Tongue (tissue), 2 donors: ENCODE data around the gene FCER1G. TPM values are rescaled to one million over a fixed set of nuclear protein-coding genes. Genes with fewer than 3 reads are reported as not detected.
A peak's percentile ranks its signal among the peaks of the same experiment; 100 is the strongest.

Source experiments
- DNase-seq: peaks from one replicate; pipeline ENCODE4 v3.0.0-alpha.2; 2015
- total RNA-seq: library from RNA; depleted of rRNA; stranded (reverse); fragments of >200 nt; gene quantifications from one replicate; pipeline ENCODE4 v1.2.3, GENCODE V29; 2014

Gene FCER1G
- total RNA-seq, 1 donor from 2014 or later: 4.4 TPM

DNA sequence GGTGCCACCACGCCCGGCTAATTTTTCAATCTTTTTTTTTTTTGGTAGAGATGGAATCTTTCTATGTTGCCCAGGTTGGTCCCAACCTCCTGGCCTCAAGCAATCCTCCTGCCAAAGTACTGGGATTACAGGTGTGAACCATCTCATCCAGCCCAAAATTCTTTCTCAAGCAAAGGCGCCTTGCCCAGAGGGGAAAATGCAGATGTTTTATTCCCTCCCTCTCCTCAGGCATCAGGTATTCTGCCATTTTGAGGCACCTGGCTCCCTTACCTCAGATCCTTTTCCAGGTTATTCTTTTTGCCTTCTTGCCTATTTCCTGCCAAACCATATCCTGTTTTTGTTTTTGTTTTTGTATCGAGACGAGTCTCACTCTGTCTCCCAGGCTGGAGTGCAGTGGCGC lies 26.7 kb upstream of the FCER1G start:
- no peak for DNase-seq

DNA sequence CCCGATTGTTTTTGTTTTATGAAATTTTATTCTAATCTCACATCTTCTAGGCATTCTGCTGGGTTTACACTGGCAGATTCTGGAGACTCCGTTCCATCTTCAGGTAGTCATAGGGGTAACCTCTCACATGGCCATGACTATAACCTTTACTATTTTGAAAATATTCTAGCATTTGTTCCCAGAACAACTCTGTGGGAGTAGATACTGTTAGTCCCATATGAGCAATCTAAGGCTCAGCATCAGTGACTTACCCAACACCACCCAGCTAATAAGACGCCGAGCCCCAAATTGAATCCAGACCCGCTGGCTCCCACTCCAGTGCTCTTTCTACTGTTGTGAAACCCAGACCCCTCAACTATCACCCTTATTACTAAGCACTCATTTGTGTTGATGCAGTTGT lies 26.1 kb upstream of the FCER1G start:
- no peak for DNase-seq

DNA sequence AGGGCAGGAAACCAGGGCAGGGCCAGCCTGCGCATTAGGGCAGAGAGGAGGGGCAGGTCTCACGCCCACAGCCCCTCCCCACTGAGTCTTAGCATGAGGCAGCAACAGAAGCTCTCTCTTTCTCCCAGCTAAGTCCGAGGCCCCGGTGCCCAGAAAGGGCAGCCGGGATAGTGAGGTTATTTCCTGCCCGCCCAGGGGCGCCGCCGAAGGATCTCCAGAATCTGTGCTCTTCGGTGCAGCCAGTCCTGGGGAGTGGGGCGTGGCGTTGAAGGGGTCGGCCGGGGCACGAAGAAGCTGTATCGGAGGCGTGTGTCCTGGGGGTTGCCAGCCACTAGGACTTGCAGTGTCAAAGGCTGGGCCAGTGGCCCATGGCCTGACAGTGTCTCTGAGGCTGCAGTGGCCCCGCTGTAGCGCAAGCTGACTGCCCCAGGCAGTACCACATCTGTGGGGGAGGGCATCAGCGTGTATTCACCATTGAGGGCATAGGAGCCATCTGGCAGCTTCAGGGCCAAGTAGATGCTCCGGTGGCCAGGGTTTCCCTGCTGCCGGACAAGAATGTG lies 24.1 kb upstream of the FCER1G start:
- DNase-seq: no peak

DNA sequence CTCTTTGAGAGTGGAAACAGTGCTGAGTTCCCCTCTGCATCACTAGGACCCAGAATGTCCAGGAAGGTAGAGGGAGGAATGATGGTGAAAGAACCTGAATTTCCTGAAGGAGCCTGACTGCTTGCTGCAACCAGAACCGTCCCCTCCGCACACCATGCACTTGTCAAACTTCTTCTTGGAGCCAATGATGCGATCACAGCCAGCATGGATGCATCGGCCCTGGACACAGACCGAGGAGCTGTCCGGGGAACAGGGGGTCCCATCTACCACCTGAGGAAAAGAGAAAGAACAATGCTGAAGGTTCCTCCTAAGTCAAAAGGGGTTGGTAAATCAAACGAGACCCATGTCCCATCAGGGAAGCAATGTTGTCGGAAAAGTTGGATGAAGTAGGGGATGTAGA lies 23.1 kb upstream of the FCER1G start:
- DNase-seq: no peak

DNA sequence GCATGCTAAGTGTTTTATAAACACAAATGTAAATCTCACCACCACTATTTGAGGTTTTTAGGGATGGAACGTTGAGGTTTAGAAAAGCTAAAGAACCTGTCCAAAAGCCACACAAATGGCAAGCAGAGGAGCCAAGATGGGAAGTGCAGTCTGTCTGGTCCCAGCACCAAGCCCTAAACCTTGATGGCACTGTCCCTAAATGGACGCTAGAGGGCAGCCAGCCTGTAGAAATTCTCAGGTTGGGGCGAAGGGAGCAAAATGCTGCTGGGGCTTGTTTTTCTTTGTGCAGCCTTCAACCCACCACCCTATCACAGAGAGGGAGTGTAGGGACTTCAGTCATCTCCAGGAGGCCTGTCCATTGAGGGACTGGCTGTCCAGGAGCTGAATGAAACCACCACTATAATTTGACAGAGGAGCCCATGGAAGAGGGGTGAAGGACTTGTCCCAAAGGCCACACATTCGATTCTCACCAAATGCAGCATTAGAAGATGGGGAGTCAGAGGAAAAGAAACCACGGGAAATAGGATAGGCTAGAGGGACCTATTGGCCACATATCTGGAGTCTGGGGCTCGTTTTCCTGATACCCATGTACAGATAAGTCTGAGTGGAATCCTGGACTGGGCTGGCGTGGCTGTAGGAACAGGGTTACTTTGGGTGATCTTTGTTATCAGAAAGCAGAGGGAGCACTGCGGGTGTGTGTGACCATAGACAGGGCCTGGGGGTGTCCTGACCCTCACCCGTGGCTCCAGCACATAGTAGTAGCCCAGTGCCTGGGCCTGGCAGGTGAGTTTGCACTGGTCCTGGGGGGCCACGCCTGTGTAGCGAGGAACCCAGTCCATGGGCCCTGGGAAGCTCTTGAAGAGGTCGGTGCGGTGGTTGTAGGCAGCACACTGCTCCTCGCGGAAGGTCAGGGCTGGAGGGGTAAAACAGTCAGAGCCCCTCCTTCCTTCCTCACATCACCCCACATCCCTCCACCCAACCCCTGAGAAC lies 22.3 kb upstream of the FCER1G start:
- peak; percentile 87 for DNase-seq

DNA sequence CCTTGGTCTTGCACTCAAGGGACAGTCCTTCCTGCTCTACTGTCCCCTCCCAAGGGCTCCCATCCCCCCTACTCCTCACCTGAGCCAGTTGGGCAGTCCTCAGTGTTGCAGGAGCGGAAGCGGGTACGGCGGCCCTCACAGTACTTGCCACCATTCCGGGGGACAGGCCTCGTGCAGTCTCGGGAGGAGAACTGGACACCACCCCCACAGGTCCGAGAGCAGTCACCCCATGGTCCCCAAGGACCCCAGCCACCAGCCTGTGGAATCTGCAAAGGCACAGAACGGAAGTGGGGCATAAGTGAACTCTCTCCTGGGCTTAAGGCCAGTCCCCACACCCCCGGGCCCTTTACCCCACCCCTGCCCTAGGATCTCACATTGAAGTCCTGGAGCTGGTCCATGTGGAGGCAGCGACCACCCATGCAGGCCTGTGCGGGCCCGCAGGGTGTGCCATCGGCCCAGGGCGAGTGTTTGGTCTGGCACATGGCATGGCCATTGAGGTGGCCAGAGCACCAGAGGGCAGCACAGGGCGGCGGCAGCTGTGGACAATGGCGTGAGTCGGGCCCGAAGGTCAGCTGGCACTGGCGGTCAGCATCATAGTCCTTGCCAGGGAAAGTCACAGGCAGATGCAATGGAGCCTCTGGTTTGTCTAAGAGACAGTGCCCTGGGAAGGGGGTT lies 21.4 kb upstream of the FCER1G start:
- DNase-seq: no peak

DNA sequence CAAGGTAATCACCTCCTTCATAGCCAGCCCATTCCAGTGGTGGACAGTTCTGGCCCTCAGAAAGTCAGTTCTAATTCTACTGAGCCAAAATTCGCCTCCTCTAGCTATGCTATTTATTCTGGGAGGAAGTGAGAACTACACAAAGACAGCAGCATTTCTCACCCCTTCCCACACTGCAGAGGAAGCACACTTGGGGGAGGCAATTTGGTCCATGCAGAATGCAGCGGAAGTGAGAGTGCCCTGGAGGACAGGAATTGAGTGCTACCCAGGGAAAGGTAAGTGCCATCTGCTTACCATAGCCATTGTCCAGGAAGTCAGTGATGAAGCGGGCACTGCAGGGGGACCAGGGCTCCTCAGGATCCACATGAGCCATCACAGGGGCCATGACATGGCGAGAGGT lies 19.9 kb upstream of the FCER1G start:
- no peak for DNase-seq

DNA sequence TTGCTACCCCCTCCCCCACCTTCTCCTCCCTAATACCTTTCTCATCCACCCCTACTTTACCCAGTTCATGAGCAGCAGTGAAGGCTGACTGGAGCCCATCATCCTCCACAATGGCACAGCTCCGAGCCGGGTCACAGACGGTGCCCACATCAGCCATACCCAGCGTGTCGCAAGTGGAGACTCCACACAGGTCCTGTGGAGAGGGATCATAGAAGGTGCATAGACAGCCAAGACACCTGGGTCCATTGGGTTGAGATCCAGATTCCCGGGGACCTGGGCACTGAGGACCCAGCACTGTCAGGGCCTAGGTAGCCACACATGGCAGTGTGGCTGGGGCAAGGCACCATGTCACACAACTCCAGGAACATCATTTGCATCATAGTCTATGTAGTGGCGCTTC lies 19.0 kb upstream of the FCER1G start:
- DNase-seq: no peak

DNA sequence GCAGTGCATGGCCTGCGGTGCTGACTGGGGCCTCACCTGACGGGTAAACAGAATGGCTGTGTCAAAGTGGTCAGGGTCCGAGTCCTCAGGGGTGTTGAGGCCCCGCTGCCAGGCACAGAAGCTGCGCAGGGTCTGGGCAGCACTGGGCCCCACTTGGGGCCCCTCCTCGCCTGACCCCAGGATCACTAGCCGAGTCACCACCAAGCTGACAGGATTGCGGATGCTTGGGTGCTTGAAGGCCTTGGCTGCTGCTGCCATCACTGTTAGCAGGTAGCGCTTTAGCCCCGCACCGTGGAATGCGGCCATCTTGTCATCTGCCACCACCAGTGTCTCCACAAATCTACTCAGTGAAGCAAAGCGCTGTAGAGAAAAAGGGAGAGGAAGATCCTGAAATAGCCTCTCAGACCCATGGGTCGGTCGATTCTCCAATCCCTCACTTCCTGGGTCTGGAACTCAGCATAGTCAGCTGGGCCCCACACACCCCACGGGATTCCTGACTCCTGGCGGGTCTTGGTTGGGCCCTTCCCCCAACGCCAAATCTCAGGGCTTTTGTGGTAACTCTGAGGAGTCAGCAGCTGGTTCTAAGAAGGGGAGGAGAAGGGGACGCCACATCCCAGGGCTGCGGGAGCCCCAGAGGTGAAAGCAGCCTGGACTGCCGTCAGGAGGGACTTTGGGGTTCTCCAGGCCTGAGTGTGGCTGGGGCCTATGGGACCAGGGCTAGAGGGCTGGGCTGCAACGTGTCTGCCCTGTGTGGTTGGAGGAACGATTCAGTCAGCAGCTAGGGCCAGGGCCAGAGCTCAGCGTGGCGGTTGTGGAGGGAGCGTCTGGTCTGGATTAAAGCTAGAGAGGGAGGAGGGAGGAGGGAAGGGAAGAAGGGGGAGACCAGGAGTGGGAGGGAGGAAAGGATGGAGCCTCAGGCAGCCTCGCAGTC lies 18.3 kb upstream of the FCER1G start:
- DNase-seq: peak; percentile 86

DNA sequence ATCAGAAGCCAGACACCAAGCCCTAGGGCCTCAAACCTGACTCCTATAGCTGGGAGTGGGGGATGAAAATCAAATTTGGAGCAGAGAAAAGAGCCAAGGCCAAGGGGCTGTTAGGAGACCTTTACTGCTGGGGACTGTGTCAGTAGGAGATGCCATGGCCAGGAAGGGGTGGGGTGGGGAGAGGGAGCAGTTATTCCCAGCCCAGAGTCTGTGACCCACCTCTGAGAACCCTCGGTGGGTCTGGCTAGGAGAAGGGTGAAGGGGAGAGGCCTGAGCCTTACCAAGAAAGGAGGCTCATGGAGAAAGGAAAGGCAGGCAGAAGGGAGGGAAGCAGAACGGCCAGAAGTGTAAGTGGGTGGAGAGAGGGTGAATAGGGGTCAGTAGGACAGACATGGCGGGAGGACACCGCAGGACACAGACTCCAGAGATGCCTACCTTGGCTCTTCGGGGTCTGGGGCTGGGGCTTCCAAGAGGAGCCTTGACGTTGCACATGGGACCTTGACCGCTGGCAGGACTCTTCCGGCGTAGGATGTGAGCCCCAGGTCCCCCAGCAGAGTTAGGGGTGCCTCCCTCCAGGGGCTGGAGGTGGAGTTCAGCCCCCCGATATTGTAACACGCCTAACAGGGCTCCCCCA lies 17.4 kb upstream of the FCER1G start:
- DNase-seq: no peak

DNA sequence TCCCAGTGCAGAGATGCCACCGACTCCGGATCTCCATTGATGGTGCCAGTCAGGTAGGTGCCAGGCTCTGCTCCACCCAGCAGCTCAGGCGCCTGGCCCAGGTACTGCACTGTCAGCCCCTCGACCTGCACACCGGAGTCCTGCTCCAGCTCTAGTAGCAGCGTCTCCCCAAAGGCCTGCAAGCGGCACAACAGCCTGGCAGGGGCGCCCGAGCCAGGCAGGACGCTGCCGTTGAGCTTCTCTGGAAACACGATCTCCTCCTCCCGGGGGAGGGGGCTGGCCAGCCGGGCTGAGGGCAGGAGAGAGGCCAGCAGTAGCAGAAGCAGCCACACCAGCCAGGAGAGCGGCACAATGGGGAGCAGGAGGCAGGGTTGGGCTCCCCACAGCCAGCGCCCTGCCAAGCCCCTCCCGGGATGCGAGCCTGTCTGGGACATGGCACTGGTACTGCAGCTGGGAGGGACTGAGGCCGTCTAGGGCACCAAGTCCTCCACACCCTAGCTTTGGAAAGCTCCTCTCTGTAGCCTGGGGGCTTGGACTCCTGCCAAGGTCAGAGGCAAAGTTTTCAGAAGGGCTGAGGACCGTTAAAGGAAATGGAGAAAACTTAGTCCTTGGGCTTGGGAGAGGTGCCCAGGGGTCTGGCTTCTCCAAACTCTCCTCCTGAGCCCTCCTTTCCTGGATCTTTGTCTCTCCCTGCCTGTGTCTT lies 16.8 kb upstream of the FCER1G start:
- peak; percentile 80 for DNase-seq

DNA sequence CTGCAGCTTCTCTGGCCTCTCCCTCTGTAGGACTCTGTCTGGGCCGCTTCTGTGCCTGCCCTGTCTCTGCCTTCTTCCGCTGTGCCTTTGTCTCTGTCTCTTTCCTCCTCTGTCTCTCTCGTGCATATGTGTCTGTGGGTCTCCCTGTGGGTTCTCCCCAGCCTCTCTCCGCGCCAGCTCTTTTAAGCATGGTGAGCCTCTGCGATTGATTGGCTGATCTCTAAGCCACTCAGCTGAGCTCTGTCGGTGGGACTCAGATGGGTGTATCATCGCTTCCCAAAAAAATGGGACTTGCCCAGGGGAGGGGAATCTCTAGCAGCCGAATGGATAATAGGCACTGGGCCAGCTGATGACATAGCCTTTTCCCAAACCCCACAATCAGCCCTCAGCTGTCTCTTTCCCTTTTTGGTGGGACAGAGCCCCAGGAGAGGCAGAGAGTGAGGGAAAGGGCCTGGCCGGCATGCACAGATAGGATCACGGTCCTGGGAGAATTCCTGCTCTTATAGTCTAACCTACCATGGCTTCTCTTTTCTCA lies 16.1 kb upstream of the FCER1G start, which contains the start of gene ADAMTS4:
Gene ADAMTS4 (minus strand): TSS at position 158 of the 535 bp plus-strand sequence. CDS start 427 bp downstream, outside the sequence.
- DNase-seq: peak; percentile 89

DNA sequence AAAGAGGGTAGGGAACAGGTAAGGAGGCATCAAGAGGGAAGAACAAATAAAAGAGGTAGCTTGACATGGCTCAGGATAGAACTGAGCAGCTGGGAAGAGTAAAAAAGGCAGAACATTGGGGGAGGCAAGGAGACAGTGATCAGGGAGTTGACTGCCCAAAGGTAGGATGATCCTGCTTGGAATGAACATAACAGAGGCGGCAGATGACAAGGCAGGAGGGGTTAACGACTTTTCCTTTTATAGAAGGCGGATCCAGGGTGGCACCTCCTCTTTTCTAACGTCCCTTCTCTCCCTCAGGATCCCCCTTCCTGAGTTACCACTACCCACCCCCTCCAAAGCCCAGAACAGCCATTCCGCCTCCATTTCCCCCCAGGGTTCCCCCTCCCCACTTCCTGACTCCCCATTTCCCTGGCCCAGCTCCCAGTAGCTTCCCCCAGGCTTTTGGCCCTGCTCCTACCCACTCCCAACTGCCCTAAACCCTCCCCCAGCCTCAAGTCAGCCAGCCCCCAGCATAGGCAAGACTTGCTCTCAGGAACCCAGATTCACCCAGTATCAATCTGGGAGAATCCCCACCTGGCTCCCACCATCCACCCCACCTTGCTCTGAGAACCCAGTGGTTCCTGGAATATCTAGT lies 15.5 kb upstream of the FCER1G start:
- DNase-seq: no peak

DNA sequence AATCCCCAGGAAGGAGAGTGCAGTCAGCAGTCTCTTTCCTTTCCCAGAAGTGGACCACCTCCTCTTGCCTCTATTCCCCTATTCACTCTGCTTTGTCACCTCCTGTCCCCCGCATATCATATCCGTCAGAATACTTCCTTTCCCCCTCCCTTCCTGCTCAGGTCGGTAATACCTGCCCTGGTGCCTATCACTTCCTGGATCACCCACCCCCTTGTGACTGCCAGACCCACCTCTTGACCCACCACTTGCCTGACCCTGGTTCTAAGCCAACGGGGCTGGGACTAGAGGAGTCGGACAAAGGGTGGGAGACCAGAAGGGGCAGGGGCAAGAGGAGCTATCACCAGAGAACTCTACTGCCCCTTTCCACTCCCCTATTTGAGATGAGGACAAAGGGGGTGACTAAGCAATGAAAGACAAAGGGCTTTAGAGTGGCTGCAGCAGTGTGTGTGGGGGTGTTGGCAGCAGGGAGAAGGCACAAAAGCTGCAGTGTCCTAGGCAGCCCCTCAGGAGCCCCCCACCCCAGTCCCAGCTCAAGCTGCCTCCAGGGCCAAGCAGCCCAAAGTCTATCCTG lies 14.6 kb upstream of the FCER1G start:
- no peak for DNase-seq

DNA sequence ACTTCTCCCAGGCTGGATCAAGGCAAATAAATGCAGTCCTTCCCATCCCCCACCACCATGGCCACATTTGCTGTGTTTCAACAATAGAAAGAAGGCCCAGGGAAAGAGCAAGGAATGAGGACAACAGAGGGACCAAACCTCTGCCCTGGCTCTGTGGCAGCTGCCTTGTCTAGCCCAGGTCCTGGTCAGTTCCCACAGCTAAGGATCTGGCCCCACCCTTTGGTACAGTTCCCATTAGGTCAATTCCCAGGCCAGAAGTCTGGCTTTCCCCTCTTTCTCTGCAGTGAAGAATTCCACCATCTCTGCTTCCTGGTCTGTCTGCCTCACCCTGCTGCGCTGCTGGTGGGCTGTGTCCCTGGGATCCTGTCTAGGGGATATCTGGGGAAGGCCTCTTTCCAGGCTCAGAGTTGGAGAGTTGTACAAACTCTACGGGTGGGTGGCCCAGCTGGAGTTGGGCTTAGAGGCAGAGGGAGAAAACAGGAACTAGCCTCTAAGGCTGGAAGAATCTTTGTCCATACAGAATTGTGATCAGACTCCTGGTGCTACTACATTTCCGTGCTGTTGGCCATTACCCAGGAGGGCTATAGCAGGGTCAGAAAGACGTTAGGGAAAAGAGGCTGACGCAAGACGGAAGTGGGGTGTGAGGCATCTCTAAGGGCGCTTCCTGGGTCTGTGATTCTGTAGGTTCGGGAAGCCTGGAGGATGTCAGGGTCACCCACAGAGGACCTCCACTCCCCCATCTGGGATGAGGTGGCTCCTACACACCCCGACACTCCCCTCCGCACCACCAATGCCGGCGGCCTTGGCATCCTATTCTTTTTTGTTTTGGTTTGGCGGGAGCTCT lies 13.9 kb upstream of the FCER1G start:
- peak; percentile 33 for DNase-seq

DNA sequence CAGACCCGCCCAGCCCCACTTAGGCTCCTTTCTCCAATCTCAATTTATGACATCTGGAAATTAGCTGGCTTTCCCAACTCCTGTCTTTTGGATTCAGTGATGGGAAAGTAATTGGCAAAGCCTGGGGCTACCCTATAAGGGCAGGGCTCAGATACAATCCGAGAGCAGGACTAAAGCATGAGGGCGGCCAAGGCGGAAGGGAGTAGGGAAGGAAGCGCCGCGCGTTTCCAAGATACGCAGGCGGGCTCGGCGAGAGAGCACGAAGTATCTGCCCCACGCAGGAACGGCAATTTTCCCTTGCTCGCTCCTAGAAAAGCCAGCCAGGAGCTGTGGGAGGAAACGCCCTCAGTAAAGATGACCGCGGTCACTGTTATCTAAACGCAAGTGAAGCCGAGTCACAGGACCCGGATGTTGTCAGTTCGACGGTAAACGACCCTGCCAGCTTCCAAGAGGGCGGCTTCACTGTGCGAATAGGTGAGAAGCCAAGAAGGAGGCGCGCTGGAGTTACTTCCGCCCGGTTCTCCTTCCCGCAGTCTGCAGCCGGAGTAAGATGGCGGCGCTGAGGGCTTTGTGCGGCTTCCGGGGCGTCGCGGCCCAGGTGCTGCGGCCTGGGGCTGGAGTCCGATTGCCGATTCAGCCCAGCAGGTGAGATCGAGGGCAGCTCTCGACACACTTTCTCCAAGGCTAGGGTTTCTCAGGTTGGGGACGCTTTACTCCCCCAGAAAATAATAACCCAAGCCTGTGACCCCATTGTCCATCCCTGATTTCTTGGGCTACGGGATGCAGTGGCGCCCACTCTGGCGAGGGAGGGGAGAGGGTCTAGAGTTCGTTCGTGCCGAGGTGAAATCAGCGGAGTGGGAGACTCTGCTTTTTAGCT lies 13.0 kb upstream of the FCER1G start, which contains the start of gene NDUFS2:
Gene NDUFS2 (plus strand): TSS at position 532 of the 877 bp plus-strand sequence. CDS start 19 bp downstream, at position 551.
- peak; percentile 99 for DNase-seq

DNA sequence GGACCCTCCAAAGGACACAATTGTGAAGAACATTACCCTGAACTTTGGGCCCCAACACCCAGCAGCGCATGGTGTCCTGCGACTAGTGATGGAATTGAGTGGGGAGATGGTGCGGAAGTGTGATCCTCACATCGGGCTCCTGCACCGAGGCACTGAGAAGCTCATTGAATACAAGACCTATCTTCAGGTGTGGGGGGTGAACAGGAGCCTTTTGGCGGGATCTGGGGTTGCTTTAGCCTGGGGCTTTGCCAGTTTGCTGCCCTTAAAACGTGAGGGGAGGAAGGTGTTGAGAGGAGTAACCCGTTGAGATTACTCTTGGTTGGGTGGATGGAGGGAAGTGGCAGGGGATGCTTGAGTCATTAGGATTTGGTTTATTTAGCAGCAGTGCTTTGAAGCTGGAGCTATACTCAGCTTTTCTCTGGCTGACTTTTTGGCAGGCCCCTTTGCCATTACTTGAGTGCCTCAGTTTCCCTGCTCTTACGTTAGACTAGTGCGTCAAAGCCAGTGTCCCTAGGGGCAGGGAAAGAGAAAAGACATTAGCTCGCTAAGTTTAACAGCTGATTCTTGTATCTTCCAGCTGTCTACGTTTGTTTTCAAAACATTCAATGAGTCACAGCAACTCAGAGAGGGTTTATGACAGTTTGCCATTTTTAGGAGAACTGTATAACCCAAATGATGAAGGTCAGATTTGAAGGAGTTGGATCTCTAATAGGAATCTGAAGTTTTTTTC lies 8.5 kb upstream of the FCER1G start:
- DNase-seq: no peak
